ENCODE results near the gene TMC5. TPM values are rescaled to one million over a fixed set of nuclear protein-coding genes. Genes with fewer than 3 reads are reported as not detected.

Gene TMC5
- total RNA-seq, 1 experiment from 2014 or later: 52.5 TPM

GRCh38 chr16:19524616-19525384 is 107.1 kb downstream of the TMC5 start:
- DNase-seq: no peak
- Histone ChIP-seq H3K36me3 (ENCODE audit: low read depth) (0 out of 2 replicates have a peak, but pooled peaks cover 11% of the 10 kb centered on the region), H3K27me3 (ENCODE audit: insufficient read depth, low read depth) (no peaks in the 10 kb centered on the region), H3K9me3 (ENCODE audit: insufficient read depth, low read depth) (no peaks in the 10 kb centered on the region), H3K4me3 (peak overlapping the region; percentile 79), H3K9me2 (ENCODE audit: insufficient read depth) (no peaks in the 10 kb centered on the region), H2AFZ (peak overlapping the region; percentile 99), H3K79me2 (ENCODE audit: low read depth) (peaks cover 49% of the 10 kb centered on the region), H3K27ac (no peak overlapping the region), H3K4me2 (peak overlapping the region; percentile 92), H3K4me1 (replicated peaks; ENCODE audit: insufficient read depth) (peaks cover 37% of the 10 kb centered on the region), H3F3A (ENCODE audit: insufficient read depth, low read depth) (peaks cover 12% of the 10 kb centered on the region), H4K20me1 (ENCODE audit: insufficient read depth) (no peaks in the 10 kb centered on the region)
- intact Hi-C loops (cut with micrococcal nuclease; ENCODE audit: unreplicated experiment): loop anchor here (5.0 to 10.0 kb wide), 5 partner anchors 112 to 540 kb away; partner anchors contain the start of gene TMC7
- TSS peak; percentile 48 for BruUV-seq (replicated peaks)
- POLR2A ChIA-PET (ENCODE audit: unreplicated experiment): interaction anchor here (0.6 to 0.7 kb wide), 2 partner anchors 28 to 1373 kb away, joined by 5 to 7 read pairs; no protein-coding TSS in a partner anchor
- TF ChIP-seq EZH2 (IDR thresholded peaks at IDR 0.05; ENCODE audit: low read depth) (no peak), CTCF (conservative IDR thresholded peaks at IDR 0.05) (no peak)
- CTCF ChIA-PET: no interaction called here

GRCh38 chr16:19525385-19525723 is 107.7 kb downstream of the TMC5 start:
- H3K4me3 ChIP-seq: no peak overlapping the region
- H3K9me3 ChIP-seq (ENCODE audit: insufficient read depth, low read depth): no peaks in the 10 kb centered on the region
- TF ChIP-seq CTCF (conservative IDR thresholded peaks at IDR 0.05) (no peak), EZH2 (IDR thresholded peaks at IDR 0.05; ENCODE audit: low read depth) (no peak)
- peaks cover 43% of the 10 kb centered on the region for H3K79me2 ChIP-seq (ENCODE audit: low read depth)
- CTCF ChIA-PET: no interaction called here
- 0 out of 2 replicates have a peak, but pooled peaks cover 11% of the 10 kb centered on the region for H3K36me3 ChIP-seq (ENCODE audit: low read depth)
- no TSS peak for BruUV-seq (replicated peaks)
- POLR2A ChIA-PET (ENCODE audit: unreplicated experiment): no interaction called here
- no peak for DNase-seq
- intact Hi-C loops (cut with micrococcal nuclease; ENCODE audit: unreplicated experiment): loop anchor here (10.0 kb wide), 1 partner anchor 541 kb away; the partner anchor contains the start of gene TMC7
- no peak overlapping the region for H2AFZ ChIP-seq
- H3K4me2 ChIP-seq: peak overlapping the region; percentile 92; the same call in 1 of the 2 replicates
- peaks cover 12% of the 10 kb centered on the region for H3F3A ChIP-seq (ENCODE audit: insufficient read depth, low read depth)
- no peaks in the 10 kb centered on the region for H4K20me1 ChIP-seq (ENCODE audit: insufficient read depth)
- H3K27me3 ChIP-seq (ENCODE audit: insufficient read depth, low read depth): no peaks in the 10 kb centered on the region
- H3K9me2 ChIP-seq (ENCODE audit: insufficient read depth): no peaks in the 10 kb centered on the region
- peaks cover 32% of the 10 kb centered on the region for H3K4me1 ChIP-seq (replicated peaks; ENCODE audit: insufficient read depth)
- no peak overlapping the region for H3K27ac ChIP-seq

GRCh38 chr16:19527161-19527560 is 109.5 kb downstream of the TMC5 start:
- no peak overlapping the region for H3K27ac ChIP-seq
- DNase-seq: no peak
- BruUV-seq (replicated peaks): no TSS peak
- no peak overlapping the region for H3K4me3 ChIP-seq
- TF ChIP-seq CTCF (conservative IDR thresholded peaks at IDR 0.05) (no peak), EZH2 (IDR thresholded peaks at IDR 0.05; ENCODE audit: low read depth) (no peak)
- peaks cover 26% of the 10 kb centered on the region for H3K4me1 ChIP-seq (replicated peaks; ENCODE audit: insufficient read depth)
- intact Hi-C loops (cut with micrococcal nuclease; ENCODE audit: unreplicated experiment): loop anchor here (10.0 kb wide), 1 partner anchor 542 kb away; the partner anchor contains the start of gene TMC7
- H3K4me2 ChIP-seq: no peak overlapping the region
- no peaks in the 10 kb centered on the region for H3K27me3 ChIP-seq (ENCODE audit: insufficient read depth, low read depth)
- no peaks in the 10 kb centered on the region for H3K9me3 ChIP-seq (ENCODE audit: insufficient read depth, low read depth)
- H3K79me2 ChIP-seq (ENCODE audit: low read depth): peaks cover 31% of the 10 kb centered on the region
- no peak overlapping the region for H2AFZ ChIP-seq
- peaks cover 13% of the 10 kb centered on the region; the same call in 1 of the 2 replicates for H3K36me3 ChIP-seq (ENCODE audit: low read depth)
- H4K20me1 ChIP-seq (ENCODE audit: insufficient read depth): no peaks in the 10 kb centered on the region
- ChIA-PET CTCF (interaction anchor here (0.7 kb wide), 2 partner anchors 440 to 543 kb away, joined by 3 to 5 read pairs; partner anchors contain the start of gene TMC7), POLR2A (ENCODE audit: unreplicated experiment) (no interaction called here)
- no peaks in the 10 kb centered on the region for H3K9me2 ChIP-seq (ENCODE audit: insufficient read depth)
- H3F3A ChIP-seq (ENCODE audit: insufficient read depth, low read depth): peaks cover 8% of the 10 kb centered on the region
